SH-SY5Y (cell line): ENCODE results near the gene STEAP1B.

Experiments
- GATA2 ChIP-seq: IDR thresholded peaks from 2 replicates; pipeline ENCODE4 v1.6.1; 2011; ENCODE audit warnings: mild to moderate bottlenecking, low read depth, low read length
- GATA3 ChIP-seq: IDR thresholded peaks from 2 replicates; pipeline ENCODE4 v1.6.1; 2011; ENCODE audit warnings: low read depth, mild to moderate bottlenecking, low read length, moderate library complexity

DNA sequence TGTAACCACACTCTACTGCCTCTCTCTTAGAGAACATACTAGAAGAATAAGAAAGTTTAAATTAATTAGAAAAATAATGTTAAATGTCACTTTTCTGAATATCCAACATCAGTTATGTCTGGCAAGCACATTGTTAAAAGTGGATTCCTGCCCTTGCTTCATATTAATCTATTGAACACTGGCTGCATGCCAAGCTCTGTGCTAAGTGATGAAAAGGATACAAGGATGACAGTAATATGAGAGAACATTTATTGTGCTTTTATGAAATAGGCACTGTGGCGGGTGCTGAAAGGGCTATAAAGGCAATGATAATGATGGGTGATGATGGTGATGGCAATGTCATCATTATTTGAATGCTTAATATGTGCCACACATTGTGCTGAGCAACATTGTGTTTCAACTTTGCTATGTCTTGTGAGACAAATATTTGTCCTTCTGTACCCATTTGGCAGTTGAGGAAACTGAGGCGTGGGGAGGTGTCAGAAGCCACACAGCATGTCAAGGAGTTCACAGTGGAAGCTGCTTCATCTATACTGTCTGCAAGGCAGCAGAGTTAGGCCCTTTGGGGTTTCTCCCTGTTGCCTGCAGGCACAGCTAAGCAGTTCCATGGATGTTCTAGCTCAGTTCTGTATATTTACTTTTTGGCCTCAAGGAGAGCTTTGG is 78.9 kb downstream of the STEAP1B start:
- TF ChIP-seq GATA2 (no peak), GATA3 (no peak)
